Esophagus muscularis mucosa (tissue), 4 donors: Measurements from ENCODE around the gene MYO1G. TPM values are rescaled to one million over a fixed set of nuclear protein-coding genes. Genes with fewer than 3 reads are reported as not detected.
"Not testable (repeated sequence)": the region's sequence is repeated elsewhere in the genome, so short reads cannot be mapped to it uniquely, and the experiment has no call there.

ENCODE experiments used
- DNase-seq: peaks from one replicate; pipeline ENCODE4 v3.0.0-alpha.2; 2017; ENCODE audit errors: extremely low spot score
- H3K27ac ChIP-seq, 4 donors: fragments of 200-600 bp; sonication (generic); replicated peaks in 1 of 4; 1 replicate in 3 of 4; 2 replicates in 1 of 4; pipeline ENCODE4 v1.5.1; 2016 to 2019; ENCODE audit warnings: mild to moderate bottlenecking in 1 of 4
- H3K27me3 ChIP-seq, 4 donors: fragments of 200-600 bp; sonication (generic); one replicate each; pipeline versions ENCODE4 v1.5.1 to v1.6.0; 2016 to 2019
- H3K36me3 ChIP-seq, 4 donors: fragments of 200-600 bp; sonication (generic); one replicate each; pipeline ENCODE4 v1.5.1; 2016 to 2019
- H3K4me1 ChIP-seq, 4 donors: fragments of 200-600 bp; sonication (generic); one replicate each; pipeline ENCODE4 v1.5.1; 2016 to 2019
- H3K4me3 ChIP-seq, 4 donors: fragments of 200-600 bp; sonication (generic); 1 replicate in 2 of 4; 2 replicates in 2 of 4; pipeline ENCODE4 v1.5.1; 2016 to 2019; ENCODE audit warnings: mild to moderate bottlenecking in 4 of 4, moderate library complexity in 1 of 4
- H3K9me3 ChIP-seq, 4 donors: fragments of 200-600 bp; sonication (generic); 1 replicate in 3 of 4; 2 replicates in 1 of 4; pipeline ENCODE4 v1.5.1; 2016 to 2019
- EP300 ChIP-seq: sonication (generic); formaldehyde crosslinking; IDR thresholded peaks from one replicate; pipeline ENCODE4 v1.6.1; 2017; ENCODE audit warnings: antibody characterized with exemption
- POLR2A ChIP-seq: fragments of 450-650 bp; IDR thresholded peaks from one replicate; pipeline ENCODE4 v1.6.1; 2017; ENCODE audit warnings: antibody characterized with exemption, moderate library complexity, mild to moderate bottlenecking, low read depth
- POLR2AphosphoS5 ChIP-seq, 2 donors: sonication (generic); formaldehyde crosslinking; IDR thresholded peaks; one replicate each; pipeline ENCODE4 v1.6.1; 2017; ENCODE audit warnings: antibody characterized with exemption in 2 of 2
- WGBS: methylation state at CpG from one replicate; pipeline ENCODE4 v1.1.5; 2018; 5-methylcytosine and 5-hydroxymethylcytosine counted together
- intact Hi-C: fragments of 100-400 bp; cut with DNase I; formaldehyde crosslinking; loops from one replicate; pipeline ENCODE4 v1.15.1; 2023
- total RNA-seq, 4 donors: library from RNA; depleted of rRNA; stranded (reverse); fragments of >200 nt; gene quantifications; one replicate each; pipeline versions ENCODE4 v1.1.0 to v1.2.1, GENCODE V29; 2016
- TF ChIP-seq, protein P1 (sequence below), 3 experiments: fragments of 200-600 bp in 2 of 3; fragments of 450-650 bp in 1 of 3; sonication (generic) in 2 of 3; IDR thresholded peaks; one replicate each; pipeline ENCODE4 v1.5.1; 2017 to 2019; ENCODE audit warnings: antibody characterized with exemption in 3 of 3, mild to moderate bottlenecking in 2 of 3, moderate library complexity in 1 of 3

MYO1G gene
- total RNA-seq, 4 donors from 2014 or later: 0.78 to 6.8 (median 3.1) TPM

DNA sequence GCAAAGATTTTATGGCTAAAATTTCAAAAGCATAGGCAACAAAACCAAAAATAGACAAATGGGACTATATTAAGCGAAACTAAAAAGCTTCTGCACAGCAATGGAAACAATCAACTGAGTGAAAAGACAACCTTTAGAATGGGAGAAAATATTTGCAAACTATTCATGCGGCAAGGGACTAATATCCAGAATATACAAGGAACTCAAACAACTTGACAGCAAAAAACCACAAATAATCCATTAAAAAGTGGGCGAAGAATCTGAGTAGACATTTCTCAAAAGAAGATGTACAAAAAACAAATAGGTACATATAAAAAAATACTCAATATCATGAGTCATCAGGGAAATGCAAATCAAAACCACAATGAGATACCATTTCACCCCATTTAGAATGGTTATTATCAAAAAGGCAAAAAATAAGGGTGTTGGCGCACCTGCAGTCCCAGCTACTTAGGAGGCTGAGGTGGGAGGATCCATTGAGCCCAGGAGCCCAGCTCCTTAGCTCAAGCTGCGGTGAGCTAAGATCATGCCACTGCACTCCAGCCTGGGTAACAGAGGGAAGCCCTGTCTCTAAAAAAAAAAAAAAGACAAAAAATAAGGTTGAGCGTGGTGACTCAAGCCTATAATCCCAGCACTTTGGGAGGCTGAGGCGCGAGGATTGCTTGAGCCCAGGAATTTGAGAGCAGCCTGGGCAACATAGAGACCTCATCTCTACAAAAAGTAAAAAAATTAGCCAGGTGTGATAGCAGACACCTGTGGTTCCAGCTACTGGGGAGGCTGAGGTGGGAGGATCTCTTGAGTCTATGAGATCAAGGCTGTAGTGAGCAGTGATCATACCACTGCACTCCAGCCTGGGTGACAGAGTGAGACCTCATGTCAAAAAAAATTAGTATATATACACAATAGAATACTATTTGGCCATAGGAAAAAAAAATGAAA is 17.0 kb upstream of the MYO1G start:
- DNase-seq: no peak

DNA sequence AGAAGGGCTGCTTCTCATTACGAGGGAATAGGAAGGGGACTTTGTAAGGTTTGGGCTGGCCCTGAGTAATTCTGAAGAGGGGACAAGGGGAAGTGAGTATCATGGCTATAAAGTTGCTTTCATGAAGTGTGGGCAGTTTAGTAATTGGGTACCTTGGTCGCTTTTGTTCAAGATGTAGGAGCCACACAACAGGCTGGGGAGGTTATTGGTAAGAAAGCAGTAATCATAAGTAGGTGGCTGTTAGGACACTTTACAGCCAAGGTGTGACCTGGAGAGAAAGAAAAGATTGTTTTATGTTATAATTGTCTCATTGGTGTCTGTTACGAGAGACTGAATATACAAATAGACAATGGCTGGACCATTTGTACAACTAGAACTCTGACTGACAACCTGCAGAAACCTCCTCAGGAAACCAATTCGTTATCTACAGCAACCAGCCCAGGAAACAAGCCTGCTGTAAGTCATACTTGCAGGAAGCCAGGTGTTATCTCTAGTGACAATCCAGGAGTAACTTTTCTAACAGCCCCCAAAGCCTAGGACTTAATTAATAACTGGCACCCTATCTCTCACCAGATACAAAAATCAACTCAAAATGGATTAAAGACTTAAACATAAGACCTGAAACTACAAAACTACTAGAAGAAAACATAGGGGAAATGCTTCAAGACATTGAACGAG is 16.2 kb upstream of the MYO1G start:
- H3K9me3 ChIP-seq: no peaks in the 10 kb centered on the region
- 80% methylated on average over 5 of the region's 5 CpGs for WGBS

More for the DNA sequence above, 17.0 kb upstream of the MYO1G start:
- intact Hi-C loops: no loop called here
- no peaks in the 10 kb centered on the region for H3K27me3 ChIP-seq
- no peak for TF ChIP-seq POLR2AphosphoS5 (IDR thresholded peaks at IDR 0.05)
- TF ChIP-seq, protein P1, sequence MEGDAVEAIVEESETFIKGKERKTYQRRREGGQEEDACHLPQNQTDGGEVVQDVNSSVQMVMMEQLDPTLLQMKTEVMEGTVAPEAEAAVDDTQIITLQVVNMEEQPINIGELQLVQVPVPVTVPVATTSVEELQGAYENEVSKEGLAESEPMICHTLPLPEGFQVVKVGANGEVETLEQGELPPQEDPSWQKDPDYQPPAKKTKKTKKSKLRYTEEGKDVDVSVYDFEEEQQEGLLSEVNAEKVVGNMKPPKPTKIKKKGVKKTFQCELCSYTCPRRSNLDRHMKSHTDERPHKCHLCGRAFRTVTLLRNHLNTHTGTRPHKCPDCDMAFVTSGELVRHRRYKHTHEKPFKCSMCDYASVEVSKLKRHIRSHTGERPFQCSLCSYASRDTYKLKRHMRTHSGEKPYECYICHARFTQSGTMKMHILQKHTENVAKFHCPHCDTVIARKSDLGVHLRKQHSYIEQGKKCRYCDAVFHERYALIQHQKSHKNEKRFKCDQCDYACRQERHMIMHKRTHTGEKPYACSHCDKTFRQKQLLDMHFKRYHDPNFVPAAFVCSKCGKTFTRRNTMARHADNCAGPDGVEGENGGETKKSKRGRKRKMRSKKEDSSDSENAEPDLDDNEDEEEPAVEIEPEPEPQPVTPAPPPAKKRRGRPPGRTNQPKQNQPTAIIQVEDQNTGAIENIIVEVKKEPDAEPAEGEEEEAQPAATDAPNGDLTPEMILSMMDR (IDR thresholded peaks at IDR 0.05): no peak
- TF ChIP-seq EP300: no peak
- TF ChIP-seq POLR2A: no peak
- no peak overlapping the region for H3K27ac ChIP-seq
- no peak overlapping the region for H3K4me3 ChIP-seq
- WGBS: 91% methylated on average over 8 of the region's 8 CpGs
- H3K36me3 ChIP-seq: no peaks in the 10 kb centered on the region
- H3K4me1 ChIP-seq: peaks cover 2 to 14% (median 11%) of the 10 kb centered on the region in 4 donors
- no peaks in the 10 kb centered on the region for H3K9me3 ChIP-seq

DNA sequence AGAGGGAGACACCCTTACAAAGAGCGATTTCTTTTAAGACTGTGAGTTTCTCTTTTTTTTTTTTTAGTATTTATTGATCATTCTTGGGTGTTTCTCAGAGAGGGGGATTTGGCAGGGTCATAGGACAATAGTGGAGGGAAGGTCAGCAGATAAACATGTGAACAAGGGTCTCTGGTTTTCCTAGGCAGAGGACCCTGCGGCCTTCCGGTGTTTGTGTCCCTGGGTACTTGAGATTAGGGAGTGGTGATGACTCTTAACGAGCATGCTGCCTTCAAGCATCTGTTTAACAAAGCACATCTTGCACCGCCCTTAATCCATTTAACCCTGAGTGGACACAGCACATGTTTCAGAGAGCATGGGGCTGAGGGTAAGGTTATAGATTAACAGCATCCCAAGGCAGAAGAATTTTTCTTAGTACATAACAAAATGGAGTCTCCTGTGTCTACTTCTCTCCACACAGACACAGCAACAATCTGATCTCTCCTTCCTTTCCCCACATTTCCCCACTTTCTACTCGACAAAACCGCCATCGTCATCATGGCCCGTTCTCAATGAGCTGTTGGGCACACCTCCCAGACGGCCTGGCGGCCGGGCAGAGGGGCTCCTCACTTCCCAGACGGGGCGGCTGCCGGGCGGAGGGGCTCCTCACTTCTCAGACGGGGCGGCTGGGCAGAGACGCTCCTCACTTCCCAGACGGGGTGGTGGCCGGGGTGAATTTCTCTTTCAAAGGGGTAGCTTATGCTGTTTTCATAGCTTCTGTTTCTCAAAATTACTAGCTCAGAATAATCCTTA is 13.4 kb upstream of the MYO1G start:
- H3K36me3 ChIP-seq, H3K4me1 ChIP-seq, H3K27ac ChIP-seq, intact Hi-C loops, DNase-seq, H3K27me3 ChIP-seq, H3K9me3 ChIP-seq, H3K4me3 ChIP-seq: not testable (repeated sequence)
- 96% methylated on average over 8 of the region's 21 CpGs for WGBS

More for the DNA sequence above, 16.2 kb upstream of the MYO1G start:
- Histone ChIP-seq H3K27me3 (no peaks in the 10 kb centered on the region), H3K4me1 (peaks cover 0 to 11% (median 10%) of the 10 kb centered on the region in 4 donors), H3K27ac (no peak overlapping the region), H3K36me3 (no peaks in the 10 kb centered on the region), H3K4me3 (no peak overlapping the region)
- intact Hi-C loops: no loop called here
- no peak for DNase-seq
- TF ChIP-seq EP300: no peak
- TF ChIP-seq POLR2AphosphoS5 (IDR thresholded peaks at IDR 0.05): no peak
- TF ChIP-seq POLR2A: no peak
- TF ChIP-seq, protein P1 (IDR thresholded peaks at IDR 0.05): no peak

DNA sequence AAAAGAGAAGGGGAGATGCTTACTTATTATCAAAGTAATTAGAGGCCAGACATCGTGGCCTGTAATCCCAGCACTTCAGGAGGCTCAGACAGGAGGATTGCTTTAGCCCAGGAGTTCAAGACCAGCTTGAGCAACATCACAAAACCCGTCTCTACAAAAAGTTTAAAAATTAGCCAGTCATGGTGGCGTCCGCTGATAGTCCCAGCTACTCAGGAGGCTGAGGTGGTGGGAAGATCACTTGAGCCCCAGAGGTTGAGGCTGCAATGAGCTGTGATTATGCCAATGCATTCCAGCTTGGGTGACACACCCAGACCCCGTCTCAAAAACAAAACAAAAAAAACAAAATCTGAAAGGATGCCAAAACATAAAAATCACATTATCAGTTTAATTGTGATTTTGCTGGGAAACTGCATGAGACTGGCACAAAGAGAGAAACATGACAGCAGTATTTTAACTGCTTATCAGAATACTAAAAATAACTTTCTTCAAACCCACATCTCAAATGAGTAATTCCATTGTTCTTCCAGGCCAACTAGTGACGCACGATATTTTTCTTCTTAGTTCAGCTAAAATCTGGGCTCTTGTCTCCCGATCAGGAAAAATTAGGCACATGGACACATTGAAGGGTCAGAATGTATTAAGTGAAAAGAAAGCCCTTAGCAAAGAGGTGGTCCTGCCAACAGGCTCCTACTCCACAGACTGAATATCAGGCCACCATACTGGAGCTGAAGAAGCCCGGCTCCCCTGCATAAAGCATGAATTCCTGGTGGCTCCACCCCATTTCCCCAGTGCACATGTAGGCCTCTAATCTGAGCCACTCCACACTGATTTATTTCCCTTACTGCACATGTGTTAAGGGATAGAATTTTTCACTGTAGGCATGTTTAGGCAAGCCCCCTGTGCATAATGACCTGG is 11.6 kb upstream of the MYO1G start:
- H3K36me3 ChIP-seq: peaks cover 0 to 1% (median 0%) of the 10 kb centered on the region in 4 donors
- DNase-seq: no peak
- H3K4me3 ChIP-seq: no peak overlapping the region
- WGBS: 82% methylated on average over 9 of the region's 9 CpGs
- H3K27me3 ChIP-seq: no peaks in the 10 kb centered on the region
- H3K4me1 ChIP-seq: peaks cover 6 to 21% (median 18%) of the 10 kb centered on the region in 4 donors
- TF ChIP-seq POLR2A: no peak
- TF ChIP-seq POLR2AphosphoS5 (IDR thresholded peaks at IDR 0.05): no peak
- TF ChIP-seq EP300: no peak
- TF ChIP-seq, protein P1 (IDR thresholded peaks at IDR 0.05): no peak
- peak overlapping the region in 1 of 4 donors; percentile 14 for H3K27ac ChIP-seq
- intact Hi-C loops: no loop called here
- no peaks in the 10 kb centered on the region for H3K9me3 ChIP-seq
